GM10266 (cell line): ENCODE results near the gene TBC1D24.

Source experiments
- DNase-seq: peaks from one replicate; pipeline ENCODE4 v3.0.0; 2012; ENCODE audit errors: extremely low spot score
- TF ChIP-seq, protein P1 (sequence below): IDR thresholded peaks from 2 replicates; pipeline ENCODE4 v1.5.1; 2012; ENCODE audit warnings: mild to moderate bottlenecking, low read depth; ENCODE audit not compliant: control insufficient read depth, insufficient read depth; ENCODE audit errors: missing control alignments

TBC1D24 gene

DNA sequence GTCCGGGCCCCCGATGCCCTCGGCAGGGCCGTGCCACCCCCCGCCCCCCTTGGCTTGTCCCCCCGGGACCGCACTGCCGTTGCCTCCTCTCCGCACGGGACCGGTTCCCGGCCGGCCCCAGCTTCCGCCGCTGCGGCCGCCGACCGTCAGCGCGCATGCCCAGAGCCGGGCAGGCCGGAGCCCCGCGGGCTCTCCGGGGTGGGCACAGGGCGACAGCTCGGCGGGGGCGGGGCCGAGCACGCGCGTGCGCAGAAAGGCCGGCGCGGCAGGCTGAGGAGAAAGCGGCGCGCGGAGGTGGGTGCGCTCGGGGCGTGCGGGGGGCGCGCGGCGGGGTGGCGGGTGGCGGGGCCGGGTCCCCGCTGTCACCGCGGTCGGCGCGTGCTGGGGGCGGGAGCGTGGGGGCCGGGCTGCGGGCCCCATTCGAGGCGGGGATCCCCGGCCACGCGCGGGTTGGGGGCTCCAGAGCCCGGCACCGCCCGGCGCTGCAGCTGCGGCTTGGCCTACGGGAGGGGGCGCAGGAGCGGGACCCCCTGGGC lies at the start of gene TBC1D24:
TSS of gene TBC1D24 (plus strand) at position 251 of the 536 bp plus-strand sequence. CDS start 21,022 bp downstream, outside the sequence.
- DNase-seq, result peak; percentile 100
- TF ChIP-seq, protein P1, sequence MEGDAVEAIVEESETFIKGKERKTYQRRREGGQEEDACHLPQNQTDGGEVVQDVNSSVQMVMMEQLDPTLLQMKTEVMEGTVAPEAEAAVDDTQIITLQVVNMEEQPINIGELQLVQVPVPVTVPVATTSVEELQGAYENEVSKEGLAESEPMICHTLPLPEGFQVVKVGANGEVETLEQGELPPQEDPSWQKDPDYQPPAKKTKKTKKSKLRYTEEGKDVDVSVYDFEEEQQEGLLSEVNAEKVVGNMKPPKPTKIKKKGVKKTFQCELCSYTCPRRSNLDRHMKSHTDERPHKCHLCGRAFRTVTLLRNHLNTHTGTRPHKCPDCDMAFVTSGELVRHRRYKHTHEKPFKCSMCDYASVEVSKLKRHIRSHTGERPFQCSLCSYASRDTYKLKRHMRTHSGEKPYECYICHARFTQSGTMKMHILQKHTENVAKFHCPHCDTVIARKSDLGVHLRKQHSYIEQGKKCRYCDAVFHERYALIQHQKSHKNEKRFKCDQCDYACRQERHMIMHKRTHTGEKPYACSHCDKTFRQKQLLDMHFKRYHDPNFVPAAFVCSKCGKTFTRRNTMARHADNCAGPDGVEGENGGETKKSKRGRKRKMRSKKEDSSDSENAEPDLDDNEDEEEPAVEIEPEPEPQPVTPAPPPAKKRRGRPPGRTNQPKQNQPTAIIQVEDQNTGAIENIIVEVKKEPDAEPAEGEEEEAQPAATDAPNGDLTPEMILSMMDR, result no peak

DNA sequence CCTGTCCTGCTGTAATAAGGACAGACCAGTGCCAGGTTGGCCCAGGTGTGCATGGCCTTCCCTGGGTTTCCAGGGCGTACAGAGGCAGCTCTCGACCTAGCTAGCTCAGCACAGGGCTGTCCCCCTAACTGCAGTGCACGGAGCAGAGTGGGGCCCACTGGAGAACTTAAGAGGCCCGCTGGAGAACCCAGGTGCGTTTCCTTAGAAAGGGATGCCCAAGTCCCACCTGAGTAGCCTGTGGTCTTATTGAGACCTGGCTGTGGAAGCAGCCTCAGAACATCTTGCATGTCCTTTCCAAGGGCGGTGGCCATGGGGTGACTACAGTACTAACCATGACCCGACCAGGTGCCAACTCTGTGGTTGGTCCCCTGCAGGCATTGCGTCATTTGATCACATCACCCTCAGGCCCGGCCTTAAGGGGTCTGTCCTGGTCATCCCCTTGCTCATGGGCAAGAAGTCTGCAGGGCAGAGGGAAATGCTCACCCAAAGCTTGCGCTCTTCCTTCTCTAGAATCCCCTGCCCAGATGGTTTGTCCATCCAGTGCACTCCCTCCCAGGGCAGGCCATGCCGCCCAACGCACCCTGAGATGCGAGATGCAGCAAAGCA lies 49.0 kb upstream of the TBC1D24 start:
- no peak for DNase-seq
- TF ChIP-seq, protein P1, result no peak

DNA sequence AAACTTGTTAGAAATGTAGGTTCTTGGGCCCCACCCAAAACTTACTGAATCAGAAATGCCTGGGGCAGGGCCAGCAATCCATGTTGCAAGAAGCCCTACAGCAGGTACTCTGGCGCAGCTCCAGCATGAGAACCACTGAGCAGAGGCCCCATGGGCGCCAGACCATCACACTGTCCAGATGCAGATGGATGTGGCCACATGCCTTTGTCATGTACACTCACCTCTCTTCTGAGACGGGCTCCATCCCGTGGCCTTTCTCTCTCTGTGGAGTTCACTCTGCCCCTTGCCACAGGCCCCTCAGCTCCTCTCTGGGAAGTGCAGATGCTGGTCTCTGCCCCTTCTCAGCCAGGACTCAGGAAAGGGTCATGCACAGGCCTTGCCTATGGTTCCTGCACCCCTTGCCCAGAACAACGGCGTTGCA lies 48.0 kb upstream of the TBC1D24 start:
- no peak for DNase-seq
- TF ChIP-seq, protein P1, result no peak

DNA sequence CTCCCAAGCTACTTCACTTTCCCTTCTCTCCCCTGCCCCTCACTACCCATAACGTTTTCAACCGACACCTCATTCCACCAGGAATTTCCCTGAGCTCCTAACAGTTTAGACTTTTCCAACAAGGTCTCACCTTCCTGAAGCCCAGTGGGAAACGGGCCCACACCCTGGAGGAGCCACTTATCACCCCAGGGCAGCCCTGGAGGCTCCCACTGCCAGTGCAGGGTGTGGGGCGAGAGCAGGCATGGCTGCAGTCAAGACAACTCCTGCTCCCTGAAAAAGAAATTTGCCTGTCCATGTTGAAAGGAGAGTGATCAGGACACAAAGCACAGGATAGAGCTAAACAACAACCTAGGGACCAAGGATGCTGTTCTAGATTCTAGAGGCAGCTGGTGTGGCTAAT lies 47.4 kb upstream of the TBC1D24 start:
- TF ChIP-seq, protein P1, result no peak
- no peak for DNase-seq

DNA sequence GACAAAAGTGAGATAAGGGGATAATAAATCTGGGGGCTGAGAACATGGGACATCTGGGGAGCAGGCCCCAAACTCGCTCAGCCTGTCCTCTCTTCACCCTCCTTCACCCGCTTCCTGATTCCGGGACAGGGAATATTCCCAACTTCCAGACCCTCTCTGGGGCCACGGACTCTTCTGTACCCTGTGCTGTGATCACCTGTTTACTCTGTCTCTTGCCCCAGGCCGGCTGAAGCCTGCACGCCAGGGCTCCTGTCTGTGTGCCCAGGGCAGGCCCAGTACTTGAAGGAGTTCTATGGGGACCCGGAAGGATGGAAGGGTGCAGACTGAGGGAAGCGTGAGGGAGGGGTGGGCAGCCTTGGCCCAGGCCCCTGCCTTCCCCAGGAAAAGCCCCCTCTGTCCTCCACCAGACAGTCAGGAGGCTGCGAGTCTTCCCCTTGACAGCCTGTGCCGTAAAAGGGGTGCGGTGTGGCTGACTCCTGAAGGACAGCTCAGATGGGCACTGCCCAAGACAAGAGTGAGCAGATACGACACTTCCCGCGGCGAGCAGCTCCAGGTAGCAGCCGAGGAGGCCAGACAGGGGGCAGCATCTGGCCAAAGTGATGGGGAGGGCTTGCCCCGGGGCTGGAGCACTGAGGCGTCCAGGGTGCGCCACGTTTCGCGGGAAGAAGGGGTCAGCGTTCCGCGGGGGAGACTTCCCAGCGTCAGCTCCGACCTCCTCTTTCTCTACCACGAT lies 46.7 kb upstream of the TBC1D24 start:
- DNase-seq, result peak; percentile 62
- TF ChIP-seq, protein P1, result peak; percentile 56

DNA sequence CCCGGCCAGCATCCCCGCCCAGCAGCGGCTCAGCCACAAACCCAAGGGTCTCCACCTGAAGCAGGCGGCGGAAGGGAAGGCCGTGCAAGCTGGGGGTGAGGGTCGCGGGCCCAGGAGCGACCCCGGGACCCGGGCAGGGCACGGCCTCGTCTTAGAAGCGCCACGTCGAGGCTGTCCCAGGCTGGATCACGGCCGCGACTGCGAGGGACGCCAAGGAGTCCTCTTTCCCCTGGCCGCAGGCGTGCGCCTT lies 46.2 kb upstream of the TBC1D24 start:
- TF ChIP-seq, protein P1, result no peak
- DNase-seq, result no peak
